Measurements from ENCODE around the gene RASSF3. TPM values are rescaled to one million over a fixed set of nuclear protein-coding genes. Genes with fewer than 3 reads are reported as not detected.

Gene RASSF3
- 27.0 to 31.4 TPM (median 30.7 TPM) in 5 replicates for total RNA-seq (2022; extraction: Qiagen RNA extraction; ENCODE audit: low read depth)

GRCh38 chr12:64610079-64610659, at the start of gene RASSF3:
Gene RASSF3, plus strand, starts transcription at chr12:64610495. Its CDS starts 138 bp downstream, at chr12:64610633.

Other genes with a start within 250 kb of the RASSF3 start
- 0.06 TPM in 1 of 5 replicates, not detected in the others for gene C12orf56, start 219.7 kb upstream of the RASSF3 start, total RNA-seq (2022; extraction: Qiagen RNA extraction; ENCODE audit: low read depth)
- 39.9 to 55.5 TPM (median 51.1 TPM) in 5 replicates for gene XPOT, start 206.1 kb upstream of the RASSF3 start, total RNA-seq (2022; extraction: Qiagen RNA extraction; ENCODE audit: low read depth)
- 15.0 to 30.7 TPM (median 25.2 TPM) in 5 replicates for gene TBK1, start 158.4 kb upstream of the RASSF3 start, total RNA-seq (2022; extraction: Qiagen RNA extraction; ENCODE audit: low read depth)
- 40.2 to 57.0 TPM (median 54.8 TPM) in 5 replicates for gene GNS, start 148.9 kb downstream of the RASSF3 start, total RNA-seq (2022; extraction: Qiagen RNA extraction; ENCODE audit: low read depth)
- gene TBC1D30, start 214.2 kb downstream of the RASSF3 start, total RNA-seq (2022; extraction: Qiagen RNA extraction; ENCODE audit: low read depth) = 1.7 to 2.5 TPM (median 1.9 TPM) in 5 replicates